ENCODE data around the gene GPC5. TPM values are rescaled to one million over a fixed set of nuclear protein-coding genes. Genes with fewer than 3 reads are reported as not detected.

The GPC5 gene
- total RNA-seq, 1 experiment from 2014 or later: 0.15 TPM

- H3K23me2 ChIP-seq (ENCODE audit: insufficient read length, low read depth, low read length, poor library complexity, severe bottlenecking): no peaks in the 10 kb centered on the region
- no peaks in the 10 kb centered on the region for H3K79me2 ChIP-seq (ENCODE audit: insufficient read depth, low read length)
- no peak overlapping the region for H3T11ph ChIP-seq (ENCODE audit: low read length)
- H2AK5ac ChIP-seq (ENCODE audit: insufficient read length, low read length): no peak overlapping the region
- no peak overlapping the region for H3K4me2 ChIP-seq (ENCODE audit: insufficient read depth, insufficient read length, low read length)
- no peak overlapping the region for H4K8ac ChIP-seq (replicated peaks; ENCODE audit: insufficient read length, low read depth, low read length)
- H4K20me1 ChIP-seq (ENCODE audit: control insufficient read depth, insufficient read depth, insufficient read length): no peaks in the 10 kb centered on the region
- WGBS (ENCODE audit: extremely low coverage, insufficient read length, low lambda C conversion rate): no CpG with 5 or more reads among the region's 2 CpGs
- no peak overlapping the region for H2BK5ac ChIP-seq (ENCODE audit: insufficient read length, low read length)
- no peak overlapping the region for H3K4me3 Mint-ChIP-seq
- no peak overlapping the region for H3K27ac Mint-ChIP-seq
- H3K27ac ChIP-seq (ENCODE audit: insufficient read length, low read depth, low read length): no peak overlapping the region
- H2AFZ ChIP-seq (ENCODE audit: low read length): no peak overlapping the region
- no peak overlapping the region for H3K14ac ChIP-seq (ENCODE audit: insufficient read depth, low read length)
- no peaks in the 10 kb centered on the region for H3K4me1 ChIP-seq (ENCODE audit: insufficient read depth, low read length)
- H3K9ac ChIP-seq (ENCODE audit: extremely low read depth, insufficient read length, low read length): no peak overlapping the region
- no peak overlapping the region for H3K56ac ChIP-seq (ENCODE audit: insufficient read length, low read depth, low read length)
- no peak overlapping the region for H3K18ac ChIP-seq (ENCODE audit: insufficient read length, low read depth, low read length)
- no peak overlapping the region for H3K4ac ChIP-seq (ENCODE audit: low read depth, low read length)
- H3K36me3 Mint-ChIP-seq (ENCODE audit: insufficient read depth in 1 of 3, low read depth in 3 of 3): no peaks in the 10 kb centered on the region
- H3K23ac ChIP-seq (ENCODE audit: insufficient read length, low read depth, low read length): no peak overlapping the region
- no peak overlapping the region for H4K5ac ChIP-seq (ENCODE audit: insufficient read length, low read depth, low read length)
- H3K27me3 ChIP-seq (ENCODE audit: insufficient read depth, low read length): no peaks in the 10 kb centered on the region
- H2BK12ac ChIP-seq (ENCODE audit: insufficient read length, low read depth, low read length): no peak overlapping the region
- H2BK120ac ChIP-seq (ENCODE audit: low read depth, low read length, poor library complexity, severe bottlenecking): no peak overlapping the region
- H3K4me1 Mint-ChIP-seq: peaks cover 0 to 3% of the 10 kb centered on the region in 2 experiments; a peak in 1 of 4 replicates
- TF ChIP-seq, protein P1, sequence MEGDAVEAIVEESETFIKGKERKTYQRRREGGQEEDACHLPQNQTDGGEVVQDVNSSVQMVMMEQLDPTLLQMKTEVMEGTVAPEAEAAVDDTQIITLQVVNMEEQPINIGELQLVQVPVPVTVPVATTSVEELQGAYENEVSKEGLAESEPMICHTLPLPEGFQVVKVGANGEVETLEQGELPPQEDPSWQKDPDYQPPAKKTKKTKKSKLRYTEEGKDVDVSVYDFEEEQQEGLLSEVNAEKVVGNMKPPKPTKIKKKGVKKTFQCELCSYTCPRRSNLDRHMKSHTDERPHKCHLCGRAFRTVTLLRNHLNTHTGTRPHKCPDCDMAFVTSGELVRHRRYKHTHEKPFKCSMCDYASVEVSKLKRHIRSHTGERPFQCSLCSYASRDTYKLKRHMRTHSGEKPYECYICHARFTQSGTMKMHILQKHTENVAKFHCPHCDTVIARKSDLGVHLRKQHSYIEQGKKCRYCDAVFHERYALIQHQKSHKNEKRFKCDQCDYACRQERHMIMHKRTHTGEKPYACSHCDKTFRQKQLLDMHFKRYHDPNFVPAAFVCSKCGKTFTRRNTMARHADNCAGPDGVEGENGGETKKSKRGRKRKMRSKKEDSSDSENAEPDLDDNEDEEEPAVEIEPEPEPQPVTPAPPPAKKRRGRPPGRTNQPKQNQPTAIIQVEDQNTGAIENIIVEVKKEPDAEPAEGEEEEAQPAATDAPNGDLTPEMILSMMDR (conservative IDR thresholded peaks at IDR 0.05): no peak
- no peaks in the 10 kb centered on the region for H3K79me1 ChIP-seq (ENCODE audit: insufficient read depth, low read depth, low read length, poor library complexity, severe bottlenecking)
- no peak overlapping the region for H2BK20ac ChIP-seq (ENCODE audit: low read depth, low read length, poor library complexity, severe bottlenecking)
- H3K9me3 Mint-ChIP-seq: peaks cover 0 to 1% of the 10 kb centered on the region in 2 experiments; a peak in 2 of 5 replicates
- H3K27me3 Mint-ChIP-seq (ENCODE audit: low read depth): no peaks in the 10 kb centered on the region
- no peak overlapping the region for H2BK15ac ChIP-seq (ENCODE audit: low read depth, low read length)
- H4K91ac ChIP-seq (ENCODE audit: insufficient read length, low read depth, low read length): no peak overlapping the region
- no peak for DNase-seq
- no peaks in the 10 kb centered on the region for H3K9me3 ChIP-seq (ENCODE audit: control insufficient read depth, low read depth, low read length)
Measured at GRCh38 chr13:91533354-91533753, 134.9 kb downstream of the GPC5 start.

Measured in H9 (cell line).